A673 (cell line): ENCODE data around the gene FKBP1A. TPM values are rescaled to one million over a fixed set of nuclear protein-coding genes. Genes with fewer than 3 reads are reported as not detected.

Experiments
- BruUV-seq: library from RNA; stranded (reverse); fragments of 400-500 nt; replicated peaks from 2 replicates; lab custom pipeline; 2021; lab: Mats Ljungman, UMichigan
- CTCF ChIA-PET: fragments of 300-600 bp; sonication (Branson Sonifier 250); formaldehyde crosslinking; loops from one replicate; lab custom pipeline; 2022; ENCODE audit warnings: antibody characterized with exemption; lab: Charles Lee
- POLR2A ChIA-PET: fragments of 300-600 bp; sonication (Branson Sonifier 250); formaldehyde crosslinking; loops from one replicate; lab custom pipeline; 2022; ENCODE audit warnings: antibody characterized with exemption; ENCODE audit not compliant: low non-redundant PET; lab: Charles Lee
- DNase-seq: peaks from one replicate; pipeline ENCODE4 v3.0.0-alpha.2; 2015; ENCODE audit warnings: low spot score
- H3K27ac ChIP-seq: fragments of 200-600 bp; sonication (generic); 2 replicates; pipeline ENCODE4 v1.5.1; 2016; ENCODE audit warnings: mixed run types, low read depth, mild to moderate bottlenecking, mixed read lengths, antibody characterized with exemption, low read length; ENCODE audit not compliant: poor library complexity, severe bottlenecking
- H3K27me3 ChIP-seq: fragments of 200-600 bp; sonication (generic); replicated peaks from 2 replicates; pipeline ENCODE4 v1.6.1; 2017; ENCODE audit warnings: mixed run types, low read depth, mild to moderate bottlenecking, mixed read lengths, antibody characterized with exemption, low read length; ENCODE audit not compliant: insufficient read depth, poor library complexity
- H3K36me3 ChIP-seq: fragments of 200-600 bp; sonication (generic); 2 replicates; pipeline ENCODE4 v1.6.1; 2016; ENCODE audit warnings: mixed run types, mild to moderate bottlenecking, mixed read lengths, antibody characterized with exemption, low read length; ENCODE audit not compliant: insufficient read depth, poor library complexity, severe bottlenecking
- H3K4me1 ChIP-seq: fragments of 200-600 bp; sonication (generic); 2 replicates; pipeline ENCODE4 v1.6.1; 2017; ENCODE audit warnings: mixed run types, mild to moderate bottlenecking, mixed read lengths, antibody characterized with exemption, low read length; ENCODE audit not compliant: insufficient read depth, poor library complexity, severe bottlenecking
- H3K4me3 ChIP-seq: fragments of 200-600 bp; sonication (generic); 2 replicates; pipeline ENCODE4 v1.5.1; 2016; ENCODE audit warnings: low read depth, mixed run types, mild to moderate bottlenecking, mixed read lengths, low read length; ENCODE audit not compliant: poor library complexity, severe bottlenecking
- H3K9me3 ChIP-seq: fragments of 200-600 bp; sonication (generic); 2 replicates; pipeline ENCODE4 v1.6.1; 2016; ENCODE audit warnings: mixed run types, low read depth, mild to moderate bottlenecking, mixed read lengths, antibody characterized with exemption, low read length; ENCODE audit not compliant: poor library complexity, severe bottlenecking
- EZH2 ChIP-seq: fragments of 200-600 bp; sonication (generic); IDR thresholded peaks from 2 replicates; pipeline ENCODE4 v1.6.1; 2017; ENCODE audit warnings: borderline replicate concordance, low read depth, mild to moderate bottlenecking, mixed read lengths, antibody characterized with exemption, low read length; ENCODE audit not compliant: poor library complexity, severe bottlenecking
- intact Hi-C: fragments of 100-400 bp; cut with micrococcal nuclease; formaldehyde crosslinking; loops from one replicate; pipeline ENCODE4 v1.10.0; 2022; ENCODE audit not compliant: unreplicated experiment
- total RNA-seq: library from RNA; stranded (reverse); gene quantifications from 2 replicates; pipeline ENCODE4 v1.2.3, GENCODE V29; 2021
- TF ChIP-seq, protein P1 (sequence below): fragments of 300-800, 200-600 bp; sonication (generic); conservative IDR thresholded peaks from 2 replicates; pipeline ENCODE4 v1.5.1; 2017; ENCODE audit warnings: low read depth, mild to moderate bottlenecking, antibody characterized with exemption, low read length, moderate library complexity, mixed read lengths

The FKBP1A gene
- total RNA-seq, 1 experiment from 2014 or later, result 264 TPM

DNA sequence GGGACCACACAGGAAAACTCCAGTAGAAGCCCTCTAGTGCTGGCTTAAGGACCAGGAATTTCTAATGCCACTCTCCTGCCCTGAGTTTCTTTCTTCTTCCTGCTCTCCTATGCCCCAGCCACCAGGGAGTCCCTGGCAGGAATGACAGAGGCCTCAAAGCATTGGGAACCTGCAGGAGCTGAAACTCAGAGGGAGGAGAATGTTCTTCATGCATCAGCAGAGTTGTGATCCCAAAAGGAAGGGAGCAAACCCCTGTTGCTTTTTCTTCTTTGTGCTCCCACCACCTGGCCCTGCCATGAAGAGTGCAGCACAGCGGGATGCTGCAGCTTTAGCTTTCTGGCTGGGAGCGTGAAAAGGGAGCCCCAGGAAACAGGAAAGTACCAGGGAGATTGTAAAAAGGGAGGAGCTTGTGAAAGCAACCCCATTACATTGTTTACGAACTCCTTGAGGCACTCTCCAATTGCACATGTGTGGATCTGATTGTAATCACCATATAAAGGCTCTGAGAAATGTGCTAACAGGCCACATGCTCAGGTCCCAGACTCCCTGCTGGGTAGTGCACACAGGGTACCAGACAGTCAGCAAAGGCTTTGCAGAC, 34.7 kb upstream of the FKBP1A start:
- Histone ChIP-seq H3K4me3 (no peak overlapping the region), H3K36me3 (no peaks in the 10 kb centered on the region), H3K4me1 (peaks cover 26% of the 10 kb centered on the region), H3K27me3 (no peaks in the 10 kb centered on the region), H3K27ac (peak overlapping the region; percentile 67), H3K9me3 (no peaks in the 10 kb centered on the region)
- ChIA-PET CTCF (interaction anchor here (0.8 to 1.9 kb wide), 3 partner anchors 10 to 349 kb away, joined by 3 to 16 read pairs (median 12); no protein-coding TSS in a partner anchor), POLR2A (interaction anchor here (0.6 kb wide), 1 partner anchor 101 kb away, joined by 3 read pairs; no protein-coding TSS in a partner anchor)
- no TSS peak for BruUV-seq
- peak; percentile 97 for DNase-seq
- TF ChIP-seq EZH2, result no peak
- TF ChIP-seq, protein P1, sequence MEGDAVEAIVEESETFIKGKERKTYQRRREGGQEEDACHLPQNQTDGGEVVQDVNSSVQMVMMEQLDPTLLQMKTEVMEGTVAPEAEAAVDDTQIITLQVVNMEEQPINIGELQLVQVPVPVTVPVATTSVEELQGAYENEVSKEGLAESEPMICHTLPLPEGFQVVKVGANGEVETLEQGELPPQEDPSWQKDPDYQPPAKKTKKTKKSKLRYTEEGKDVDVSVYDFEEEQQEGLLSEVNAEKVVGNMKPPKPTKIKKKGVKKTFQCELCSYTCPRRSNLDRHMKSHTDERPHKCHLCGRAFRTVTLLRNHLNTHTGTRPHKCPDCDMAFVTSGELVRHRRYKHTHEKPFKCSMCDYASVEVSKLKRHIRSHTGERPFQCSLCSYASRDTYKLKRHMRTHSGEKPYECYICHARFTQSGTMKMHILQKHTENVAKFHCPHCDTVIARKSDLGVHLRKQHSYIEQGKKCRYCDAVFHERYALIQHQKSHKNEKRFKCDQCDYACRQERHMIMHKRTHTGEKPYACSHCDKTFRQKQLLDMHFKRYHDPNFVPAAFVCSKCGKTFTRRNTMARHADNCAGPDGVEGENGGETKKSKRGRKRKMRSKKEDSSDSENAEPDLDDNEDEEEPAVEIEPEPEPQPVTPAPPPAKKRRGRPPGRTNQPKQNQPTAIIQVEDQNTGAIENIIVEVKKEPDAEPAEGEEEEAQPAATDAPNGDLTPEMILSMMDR, result peak; percentile 29; the same call in 1 of the 2 replicates
- intact Hi-C loops, result no loop called here

DNA sequence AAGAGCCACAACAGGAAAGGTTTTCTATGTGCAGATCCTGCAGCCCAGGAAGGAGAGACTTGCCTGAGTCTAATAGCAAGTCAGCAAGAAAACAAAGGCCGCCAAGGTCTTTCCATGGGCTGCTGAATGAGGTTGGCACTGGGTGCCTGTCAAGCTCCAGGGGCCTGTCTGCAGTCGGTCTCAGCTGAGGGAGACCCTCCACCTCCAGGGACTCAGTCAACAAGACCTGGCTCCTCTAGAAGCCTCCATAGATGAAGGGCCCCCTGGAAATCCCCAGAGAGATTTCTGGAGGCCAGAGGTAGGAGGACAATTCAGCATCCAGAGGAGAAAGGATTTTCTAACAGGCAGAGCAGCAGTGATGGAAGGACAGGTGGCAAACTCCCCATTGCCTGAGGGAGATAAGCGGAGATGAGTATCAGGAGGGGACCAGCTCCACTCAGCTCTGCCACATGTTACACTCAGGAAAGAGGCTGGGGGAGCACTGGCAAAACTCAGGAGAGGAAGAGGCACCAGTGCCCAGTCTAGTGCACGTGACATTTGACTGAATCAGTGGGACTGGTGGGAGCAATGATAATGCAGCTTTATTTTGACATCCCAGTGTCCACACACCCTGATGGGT, 33.5 kb upstream of the FKBP1A start:
- Histone ChIP-seq H3K9me3 (no peaks in the 10 kb centered on the region), H3K27ac (peak overlapping the region; percentile 67), H3K4me1 (peaks cover 26% of the 10 kb centered on the region), H3K4me3 (no peak overlapping the region), H3K27me3 (no peaks in the 10 kb centered on the region), H3K36me3 (no peaks in the 10 kb centered on the region)
- POLR2A ChIA-PET, result no interaction called here
- BruUV-seq, result no TSS peak
- TF ChIP-seq, protein P1, result no peak
- TF ChIP-seq EZH2, result no peak
- intact Hi-C loops, result no loop called here
- CTCF ChIA-PET, result interaction anchor here (0.5 to 1.9 kb wide), 3 partner anchors 12 to 112 kb away, joined by 3 to 16 read pairs (median 12); no protein-coding TSS in a partner anchor
- DNase-seq, result no peak

DNA sequence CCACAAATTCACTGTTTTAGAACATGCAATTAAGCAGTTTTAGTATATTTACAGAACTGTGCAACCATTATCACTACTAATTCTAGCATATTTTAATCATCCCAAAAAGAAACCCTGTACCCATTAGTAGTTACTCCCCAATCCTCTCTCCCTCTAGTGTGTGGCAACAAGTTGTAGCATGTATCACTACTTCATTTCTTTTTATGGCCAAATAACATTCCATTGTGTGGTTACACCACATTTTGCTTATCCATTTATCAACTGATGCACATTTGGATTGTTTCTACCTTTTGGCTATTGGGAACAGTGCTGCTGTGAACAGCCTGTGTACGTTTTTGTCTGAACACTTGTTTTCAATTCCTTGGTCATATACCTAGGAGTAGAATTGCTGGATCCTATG, 31.5 kb upstream of the FKBP1A start:
- H3K4me3 ChIP-seq, result no peak overlapping the region
- H3K36me3 ChIP-seq, result no peaks in the 10 kb centered on the region
- H3K9me3 ChIP-seq, result no peaks in the 10 kb centered on the region
- H3K4me1 ChIP-seq, result peaks cover 26% of the 10 kb centered on the region
- POLR2A ChIA-PET, result no interaction called here
- BruUV-seq, result no TSS peak
- TF ChIP-seq, protein P1, result no peak
- TF ChIP-seq EZH2, result no peak
- DNase-seq, result no peak
- CTCF ChIA-PET, result interaction anchor here (1.0 to 1.3 kb wide), 2 partner anchors 13 to 79 kb away, joined by 3 to 8 read pairs; no protein-coding TSS in a partner anchor
- H3K27me3 ChIP-seq, result no peaks in the 10 kb centered on the region
- intact Hi-C loops, result loop anchor here (5.0 kb wide), 1 partner anchor 78 kb away; no protein-coding TSS in a partner anchor
- H3K27ac ChIP-seq, result no peak overlapping the region
